ENCODE results near the gene KAZN.

Gene KAZN

DNA sequence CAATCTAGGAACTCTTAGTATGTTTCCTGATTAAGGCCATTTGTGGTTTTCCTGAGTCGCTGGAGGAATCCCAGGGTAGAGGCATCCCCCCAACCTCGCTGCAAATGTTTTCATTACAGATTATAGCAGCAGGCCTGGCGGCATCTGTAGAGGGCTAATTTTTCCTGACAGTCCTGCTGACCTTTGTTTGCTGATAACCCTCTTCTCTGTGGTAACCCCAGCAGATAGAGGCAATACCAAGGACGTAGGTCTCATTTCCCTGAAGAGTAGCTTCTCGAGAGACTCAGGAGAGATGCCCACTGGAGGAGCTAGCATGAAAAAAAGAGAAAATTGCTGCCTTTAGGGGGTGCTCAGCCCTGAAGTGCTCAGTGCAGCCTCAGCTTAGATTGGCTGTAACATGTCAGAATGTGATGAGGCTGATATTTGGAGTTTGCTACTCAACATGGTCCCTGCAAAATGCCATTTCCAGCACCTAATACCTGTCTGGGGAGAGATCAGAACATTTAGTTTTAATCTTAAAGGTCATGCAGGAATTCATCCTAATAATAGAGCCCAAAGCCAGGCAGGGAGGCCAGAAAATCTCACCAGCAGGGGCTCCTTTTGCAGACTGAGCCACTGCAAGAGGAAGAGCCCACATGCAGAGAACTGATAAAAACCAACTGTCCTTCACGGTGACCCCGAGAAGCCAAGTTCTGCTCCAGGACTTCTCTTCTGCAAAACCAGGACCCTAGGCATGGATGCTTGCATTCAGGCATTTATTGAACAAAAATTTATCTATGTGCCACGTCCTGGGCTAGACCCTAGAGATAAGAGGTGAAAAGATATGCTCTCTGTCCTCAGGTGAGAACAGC lies 184.5 kb downstream of the KAZN start:
- in situ Hi-C loops (cut with HindIII; ENCODE audit: low sequenced_read_pairs) = no loop called here
- no peak overlapping the region for H3K4me3 ChIP-seq (ENCODE audit: low read depth, low read length)
- no peak for TF ChIP-seq CTCF (IDR thresholded peaks at IDR 0.05; ENCODE audit: low read depth, low read length, missing control alignments)
- DNase-seq (ENCODE audit: low read depth) = no peak

DNA sequence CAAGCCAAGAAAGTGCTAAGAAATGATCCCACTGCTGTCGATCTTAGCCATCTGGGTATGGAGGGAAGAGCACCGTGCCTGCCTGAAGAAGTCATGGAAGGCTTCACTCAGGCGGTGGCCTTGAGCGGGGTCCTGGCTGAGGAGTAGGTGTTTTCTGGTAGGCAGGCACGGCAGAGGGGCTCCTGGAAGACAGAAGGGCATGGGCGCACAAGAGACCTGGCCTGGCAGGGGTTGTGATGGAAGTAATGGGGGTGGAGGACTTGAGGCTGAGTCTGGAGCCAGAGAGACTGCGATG lies 185.1 kb downstream of the KAZN start:
- no peak overlapping the region for H3K4me3 ChIP-seq (ENCODE audit: low read depth, low read length)
- no peak for DNase-seq (ENCODE audit: low read depth)
- in situ Hi-C loops (cut with HindIII; ENCODE audit: low sequenced_read_pairs) = no loop called here
- no peak for TF ChIP-seq CTCF (IDR thresholded peaks at IDR 0.05; ENCODE audit: low read depth, low read length, missing control alignments)

DNA sequence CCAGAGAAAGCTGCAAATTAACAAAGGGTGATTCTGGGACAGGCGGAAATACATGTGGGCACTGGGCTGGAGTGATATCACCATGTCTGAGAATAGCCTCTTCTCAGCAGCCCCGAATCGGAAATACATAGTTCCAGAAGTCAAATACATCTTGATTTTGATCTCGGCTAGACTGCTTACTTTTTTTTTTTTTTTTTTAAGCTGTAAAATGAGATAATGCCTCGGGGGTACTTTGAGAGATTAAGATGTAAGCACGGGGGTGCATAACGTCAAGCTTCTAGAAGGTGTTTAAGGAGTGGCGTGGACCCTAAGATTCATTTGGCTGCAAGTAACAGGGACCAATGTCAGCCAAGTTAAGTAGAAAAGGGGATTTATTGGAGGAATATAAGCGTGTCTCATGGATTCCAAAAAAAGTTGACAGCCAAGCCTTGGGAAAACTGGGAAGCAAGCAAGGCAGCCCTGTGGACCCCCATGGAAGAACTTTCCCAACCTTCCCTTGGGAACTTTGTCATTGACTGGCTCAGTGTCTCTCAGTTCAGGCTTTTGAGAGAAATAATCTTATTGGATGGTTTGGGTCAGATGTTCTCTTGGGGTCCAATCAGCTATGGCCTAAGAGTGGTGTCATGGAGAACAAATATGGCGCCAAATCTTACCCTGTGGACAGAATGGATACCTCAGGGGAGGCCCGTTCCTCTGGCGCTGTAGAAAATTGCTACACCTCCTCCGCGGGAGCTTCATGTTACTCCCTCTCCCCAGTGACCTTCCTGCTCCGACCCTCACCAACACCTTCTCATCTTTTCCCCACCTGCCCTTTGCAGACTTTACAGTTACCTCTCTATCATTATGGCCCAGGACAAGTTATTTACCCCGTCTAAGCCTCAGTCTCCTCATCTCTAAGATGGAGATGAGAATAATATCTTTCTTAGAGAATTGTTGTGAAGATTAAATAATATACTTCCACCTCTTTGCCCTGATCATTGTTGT lies 186.6 kb downstream of the KAZN start:
- DNase-seq (ENCODE audit: low read depth) = no peak
- TF ChIP-seq CTCF (IDR thresholded peaks at IDR 0.05; ENCODE audit: low read depth, low read length, missing control alignments) = no peak
- in situ Hi-C loops (cut with HindIII; ENCODE audit: low sequenced_read_pairs) = no loop called here

GRCh38 chr1:14786109-14786675 lies 187.7 kb downstream of the KAZN start:
- no peak for TF ChIP-seq CTCF (IDR thresholded peaks at IDR 0.05; ENCODE audit: low read depth, low read length, missing control alignments)
- H3K4me3 ChIP-seq (ENCODE audit: low read depth, low read length) = no peak overlapping the region
- no peak for DNase-seq (ENCODE audit: low read depth)
- in situ Hi-C loops (cut with HindIII; ENCODE audit: low sequenced_read_pairs) = no loop called here

More for the DNA sequence above, 186.6 kb downstream of the KAZN start:
- no peak overlapping the region for H3K4me3 ChIP-seq (ENCODE audit: low read depth, low read length)

- no peak for TF ChIP-seq CTCF (IDR thresholded peaks at IDR 0.05; ENCODE audit: low read depth, low read length, missing control alignments)
- in situ Hi-C loops (cut with HindIII; ENCODE audit: low sequenced_read_pairs) = no loop called here
Observed at GRCh38 chr1:14786681-14787080, 188.2 kb downstream of the KAZN start.

GRCh38 chr1:14787604-14788003 lies 189.1 kb downstream of the KAZN start:
- H3K4me3 ChIP-seq (ENCODE audit: low read depth, low read length) = no peak overlapping the region
- DNase-seq (ENCODE audit: low read depth) = no peak
- TF ChIP-seq CTCF (IDR thresholded peaks at IDR 0.05; ENCODE audit: low read depth, low read length, missing control alignments) = no peak
- in situ Hi-C loops (cut with HindIII; ENCODE audit: low sequenced_read_pairs) = no loop called here

More at GRCh38 chr1:14786681-14787080, 188.2 kb downstream of the KAZN start:
- no peak for DNase-seq (ENCODE audit: low read depth)
- no peak overlapping the region for H3K4me3 ChIP-seq (ENCODE audit: low read depth, low read length)

Data from astrocyte of the cerebellum (primary cell).